Fibroblast of the conjunctiva (primary cell): Measurements from ENCODE around the gene LNPEP.
"Not testable (repeated sequence)": the region's sequence is repeated elsewhere in the genome, so short reads cannot be mapped to it uniquely, and the experiment has no call there.

Experiments used
- DNase-seq: peaks from one replicate; pipeline ENCODE4 v3.0.0-alpha.2; 2010; ENCODE audit warnings: low read depth

LNPEP gene

GRCh38 chr5:96930058-96930457 lies 5.8 kb upstream of the LNPEP start:
- DNase-seq: no peak

- DNase-seq: no peak
Measured at GRCh38 chr5:96930589-96930988, 5.3 kb upstream of the LNPEP start.

GRCh38 chr5:96931037-96931436 lies 4.8 kb upstream of the LNPEP start:
- DNase-seq: not testable (repeated sequence)

- no peak for DNase-seq
Measured at GRCh38 chr5:96931605-96932004, 4.3 kb upstream of the LNPEP start.

- no peak for DNase-seq
Measured at GRCh38 chr5:96932026-96932425, 3.9 kb upstream of the LNPEP start.

- no peak for DNase-seq
Measured at GRCh38 chr5:96933764-96934707, 1.8 kb upstream of the LNPEP start.

- DNase-seq: peak; percentile 90
Measured at GRCh38 chr5:96934708-96935558, 947 bp upstream of the LNPEP start.

GRCh38 chr5:96936431-96937320 lies 796 bp downstream of the LNPEP start:
- DNase-seq: no peak

- DNase-seq: no peak
Measured at GRCh38 chr5:96940586-96940985, 4.7 kb downstream of the LNPEP start.

GRCh38 chr5:96941140-96941539 lies 5.3 kb downstream of the LNPEP start:
- no peak for DNase-seq

GRCh38 chr5:96942078-96942477 lies 6.2 kb downstream of the LNPEP start:
- no peak for DNase-seq

GRCh38 chr5:96942911-96943310 lies 7.0 kb downstream of the LNPEP start:
- DNase-seq: no peak

- DNase-seq: no peak
Measured at GRCh38 chr5:96943799-96944198, 7.9 kb downstream of the LNPEP start.

GRCh38 chr5:96945144-96945897 lies 9.4 kb downstream of the LNPEP start:
- no peak for DNase-seq

GRCh38 chr5:96946381-96946780 lies 10.5 kb downstream of the LNPEP start:
- no peak for DNase-seq

GRCh38 chr5:96952118-96952750 lies 16.4 kb downstream of the LNPEP start:
- DNase-seq: no peak

GRCh38 chr5:96952974-96953730 lies 17.3 kb downstream of the LNPEP start:
- DNase-seq: no peak

- no peak for DNase-seq
Measured at GRCh38 chr5:96957254-96958049, 21.6 kb downstream of the LNPEP start.

GRCh38 chr5:96958977-96959376 lies 23.1 kb downstream of the LNPEP start:
- no peak for DNase-seq
